Measurements from ENCODE around the gene LMX1B. TPM values are rescaled to one million over a fixed set of nuclear protein-coding genes. Genes with fewer than 3 reads are reported as not detected.

The LMX1B gene
- polyA plus RNA-seq, 1 of the 3 experiments (the other 2 are of a cell fraction) = not detected

- POLR2A ChIA-PET = no interaction called here
- Histone ChIP-seq H2AFZ (ENCODE audit: low read depth) (no peak overlapping the region), H3K36me3 (replicated peaks in 1 of 2; ENCODE audit: control insufficient read depth in 1 of 2, insufficient read depth in 2 of 2, low read length in 1 of 2) (no peaks in the 10 kb centered on the region), H3K4me1 (ENCODE audit: control insufficient read depth in 1 of 2, insufficient read depth in 2 of 2, low read depth in 1 of 2, low read length in 1 of 2) (no peaks in the 10 kb centered on the region; a peak in 1 of 4 replicates), H3K9ac (no peak overlapping the region), H3K27ac (ENCODE audit: low read depth in 2 of 2, low read length in 1 of 2) (no peak overlapping the region), H3K9me2 (no peaks in the 10 kb centered on the region), H3K9me3 (no peaks in the 10 kb centered on the region), H3K79me2 (ENCODE audit: insufficient read depth) (no peaks in the 10 kb centered on the region), H3K4me2 (no peak overlapping the region), H3F3A (replicated peaks; ENCODE audit: insufficient read depth) (no peaks in the 10 kb centered on the region), H3K4me3 (ENCODE audit: low read depth in 2 of 2, low read length in 1 of 2) (no peak overlapping the region), H4K20me1 (ENCODE audit: insufficient read depth) (0 out of 2 replicates have a peak, but pooled peaks cover 3% of the 10 kb centered on the region), H3K27me3 (ENCODE audit: insufficient read depth) (peaks cover 89% of the 10 kb centered on the region)
- CTCF ChIA-PET = interaction anchor here (0.6 to 2.9 kb wide), 13 partner anchors 11 to 235 kb away, joined by 3 to 16 read pairs (median 3); no protein-coding TSS in a partner anchor
- WGBS (ENCODE audit: low lambda C conversion rate) = 71% methylated on average over 5 of the region's 10 CpGs
- TF ChIP-seq GABPA (IDR thresholded peaks at IDR 0.05; ENCODE audit: low read depth) (no peak), POLR2AphosphoS5 (IDR thresholded peaks at IDR 0.05; ENCODE audit: low read depth, low read length) (no peak), ZBTB33 (IDR thresholded peaks at IDR 0.05; ENCODE audit: borderline replicate concordance, low read depth) (no peak), IRF3 (IDR thresholded peaks at IDR 0.05; ENCODE audit: low read depth, low read length) (no peak), RAD21 (IDR thresholded peaks at IDR 0.05; ENCODE audit: low read length) (no peak), CHD2 (IDR thresholded peaks at IDR 0.05; ENCODE audit: low read length, partially characterized antibody) (no peak), TEAD4 (IDR thresholded peaks at IDR 0.05; ENCODE audit: borderline replicate concordance, insufficient read depth) (no peak), TAF1 (IDR thresholded peaks at IDR 0.05; ENCODE audit: borderline replicate concordance, low read depth, low read length) (no peak), RCOR1 (IDR thresholded peaks at IDR 0.05; ENCODE audit: low read length) (no peak), EP300 (IDR thresholded peaks at IDR 0.05; ENCODE audit: borderline replicate concordance in 1 of 2, low read depth in 1 of 2, low read length in 1 of 2) (no peak), FOXJ3 (CRISPR knock-in tag; IDR thresholded peaks at IDR 0.05) (no peak), RFX5 (IDR thresholded peaks at IDR 0.05; ENCODE audit: low read length) (no peak), GATA2 (CRISPR knock-in tag; IDR thresholded peaks at IDR 0.05) (no peak), SIN3A (IDR thresholded peaks at IDR 0.05; ENCODE audit: borderline replicate concordance, low read depth, low read length) (no peak), RXRA (IDR thresholded peaks at IDR 0.05; ENCODE audit: borderline replicate concordance, low read depth) (no peak), SMC3 (IDR thresholded peaks at IDR 0.05; ENCODE audit: low read depth, low read length) (no peak)
- DNase-seq = peak; percentile 34
Observed at GRCh38 chr9:126616521-126616976, 2.8 kb downstream of the LMX1B start.

Measured in SK-N-SH (cell line).